ENCODE data around the gene SETD6.

The SETD6 gene

GRCh38 chr16:58509256-58510096 is 5.8 kb upstream of the SETD6 start:
- DNase-seq = no peak

GRCh38 chr16:58510097-58510775 is 5.1 kb upstream of the SETD6 start:
- no peak for DNase-seq

- DNase-seq = no peak
These were observed 4.3 kb upstream of the SETD6 start for GRCh38 chr16:58510776-58511628.

- peak; percentile 55 for DNase-seq
These were observed 3.1 kb upstream of the SETD6 start for GRCh38 chr16:58511933-58512815.

- no peak for DNase-seq
These were observed 1.4 kb upstream of the SETD6 start for GRCh38 chr16:58513874-58514273.

GRCh38 chr16:58515871-58516767 is 802 bp downstream of the SETD6 start:
- peak; percentile 59 for DNase-seq

GRCh38 chr16:58516768-58517107 is 1.4 kb downstream of the SETD6 start:
- DNase-seq = no peak

- DNase-seq = no peak
These were observed 3.0 kb downstream of the SETD6 start for GRCh38 chr16:58518083-58518979.

- DNase-seq = no peak
These were observed 3.7 kb downstream of the SETD6 start for GRCh38 chr16:58518980-58519368.

GRCh38 chr16:58519707-58520106 is 4.4 kb downstream of the SETD6 start:
- no peak for DNase-seq

GRCh38 chr16:58530179-58530578 is 14.9 kb downstream of the SETD6 start:
- no peak for DNase-seq

GRCh38 chr16:58532414-58532813 is 17.1 kb downstream of the SETD6 start:
- DNase-seq = no peak

GRCh38 chr16:58533751-58534470 is 18.6 kb downstream of the SETD6 start:
- DNase-seq = no peak

- no peak for DNase-seq
These were observed 19.8 kb downstream of the SETD6 start for GRCh38 chr16:58535100-58535499.

- no peak for DNase-seq
These were observed 21.0 kb downstream of the SETD6 start for GRCh38 chr16:58536278-58536677.

GRCh38 chr16:58537124-58537906 is 22.0 kb downstream of the SETD6 start:
- no peak for DNase-seq

- no peak for DNase-seq
These were observed 26.4 kb downstream of the SETD6 start for GRCh38 chr16:58541711-58542110.

- DNase-seq = no peak
These were observed 27.0 kb downstream of the SETD6 start for GRCh38 chr16:58542291-58542690.

- DNase-seq = no peak
These were observed 28.4 kb downstream of the SETD6 start for GRCh38 chr16:58543685-58544084.
